ENCODE results near the gene MORN1.
"Not testable (repeated sequence)": the region's sequence is repeated elsewhere in the genome, so short reads cannot be mapped to it uniquely, and the experiment has no call there.

MORN1 gene

GRCh38 chr1:2299131-2299627, 92.2 kb downstream of the MORN1 start:
- H3K27ac ChIP-seq (ENCODE audit: low read depth, low read length) = no peak overlapping the region
- H3K4me1 ChIP-seq (ENCODE audit: control insufficient read depth, insufficient read depth, low read length, unreplicated experiment) = peaks cover 27% of the 10 kb centered on the region
- no peak overlapping the region for H3K4me3 ChIP-seq (ENCODE audit: low read depth, low read length)
- H3K36me3 ChIP-seq (ENCODE audit: insufficient read depth, low read length) = no peaks in the 10 kb centered on the region
- no peak overlapping the region for H2AFZ ChIP-seq (ENCODE audit: low read length, unreplicated experiment)
- H3K27me3 ChIP-seq (ENCODE audit: insufficient read depth, low read length) = no peaks in the 10 kb centered on the region
- H3K79me2 ChIP-seq (ENCODE audit: control insufficient read depth, insufficient read depth, low read length, unreplicated experiment) = peaks cover 92% of the 10 kb centered on the region

GRCh38 chr1:2298685-2299084, 92.7 kb downstream of the MORN1 start:
- H3K36me3 ChIP-seq (ENCODE audit: insufficient read depth, low read length) = no peaks in the 10 kb centered on the region
- no peaks in the 10 kb centered on the region for H3K27me3 ChIP-seq (ENCODE audit: insufficient read depth, low read length)
- H3K4me3 ChIP-seq (ENCODE audit: low read depth, low read length) = no peak overlapping the region
- H2AFZ ChIP-seq (ENCODE audit: low read length, unreplicated experiment) = no peak overlapping the region
- peaks cover 32% of the 10 kb centered on the region for H3K4me1 ChIP-seq (ENCODE audit: control insufficient read depth, insufficient read depth, low read length, unreplicated experiment)
- H3K27ac ChIP-seq (ENCODE audit: low read depth, low read length) = no peak overlapping the region
- H3K79me2 ChIP-seq (ENCODE audit: control insufficient read depth, insufficient read depth, low read length, unreplicated experiment) = peaks cover 94% of the 10 kb centered on the region

GRCh38 chr1:2297246-2298011, 93.9 kb downstream of the MORN1 start:
- Histone ChIP-seq H3K4me3 (ENCODE audit: low read depth, low read length) (no peak overlapping the region), H3K27ac (ENCODE audit: low read depth, low read length) (no peak overlapping the region), H2AFZ (ENCODE audit: low read length, unreplicated experiment) (no peak overlapping the region), H3K4me1 (ENCODE audit: control insufficient read depth, insufficient read depth, low read length, unreplicated experiment) (peaks cover 38% of the 10 kb centered on the region), H3K27me3 (ENCODE audit: insufficient read depth, low read length) (no peaks in the 10 kb centered on the region), H3K36me3 (ENCODE audit: insufficient read depth, low read length) (no peaks in the 10 kb centered on the region), H3K79me2 (ENCODE audit: control insufficient read depth, insufficient read depth, low read length, unreplicated experiment) (peaks cover 99% of the 10 kb centered on the region)

GRCh38 chr1:2296614-2297013, 94.7 kb downstream of the MORN1 start:
- Histone ChIP-seq H3K4me1 (ENCODE audit: control insufficient read depth, insufficient read depth, low read length, unreplicated experiment) (peaks cover 46% of the 10 kb centered on the region), H3K27ac (ENCODE audit: low read depth, low read length) (no peak overlapping the region), H3K79me2 (ENCODE audit: control insufficient read depth, insufficient read depth, low read length, unreplicated experiment) (peaks cover 100% of the 10 kb centered on the region), H3K36me3 (ENCODE audit: insufficient read depth, low read length) (no peaks in the 10 kb centered on the region), H2AFZ (ENCODE audit: low read length, unreplicated experiment) (no peak overlapping the region), H3K4me3 (ENCODE audit: low read depth, low read length) (no peak overlapping the region), H3K27me3 (ENCODE audit: insufficient read depth, low read length) (no peaks in the 10 kb centered on the region)

GRCh38 chr1:2296211-2296610, 95.1 kb downstream of the MORN1 start:
- H3K36me3 ChIP-seq (ENCODE audit: insufficient read depth, low read length); H3K27me3 ChIP-seq (ENCODE audit: insufficient read depth, low read length); H3K27ac ChIP-seq (ENCODE audit: low read depth, low read length); H3K4me3 ChIP-seq (ENCODE audit: low read depth, low read length); H2AFZ ChIP-seq (ENCODE audit: low read length, unreplicated experiment): not testable (repeated sequence)
- peaks cover 98% of the 10 kb centered on the region for H3K79me2 ChIP-seq (ENCODE audit: control insufficient read depth, insufficient read depth, low read length, unreplicated experiment)
- H3K4me1 ChIP-seq (ENCODE audit: control insufficient read depth, insufficient read depth, low read length, unreplicated experiment) = peaks cover 50% of the 10 kb centered on the region

GRCh38 chr1:2295526-2295925, 95.8 kb downstream of the MORN1 start:
- H3K79me2 ChIP-seq (ENCODE audit: control insufficient read depth, insufficient read depth, low read length, unreplicated experiment) = peaks cover 91% of the 10 kb centered on the region
- no peaks in the 10 kb centered on the region for H3K36me3 ChIP-seq (ENCODE audit: insufficient read depth, low read length)
- no peak overlapping the region for H3K27ac ChIP-seq (ENCODE audit: low read depth, low read length)
- H2AFZ ChIP-seq (ENCODE audit: low read length, unreplicated experiment) = no peak overlapping the region
- no peak overlapping the region for H3K4me3 ChIP-seq (ENCODE audit: low read depth, low read length)
- no peaks in the 10 kb centered on the region for H3K27me3 ChIP-seq (ENCODE audit: insufficient read depth, low read length)
- H3K4me1 ChIP-seq (ENCODE audit: control insufficient read depth, insufficient read depth, low read length, unreplicated experiment) = peaks cover 47% of the 10 kb centered on the region

- Histone ChIP-seq H3K4me1 (ENCODE audit: control insufficient read depth, insufficient read depth, low read length, unreplicated experiment) (peaks cover 47% of the 10 kb centered on the region), H2AFZ (ENCODE audit: low read length, unreplicated experiment) (no peak overlapping the region), H3K4me3 (ENCODE audit: low read depth, low read length) (no peak overlapping the region), H3K79me2 (ENCODE audit: control insufficient read depth, insufficient read depth, low read length, unreplicated experiment) (peaks cover 90% of the 10 kb centered on the region), H3K27me3 (ENCODE audit: insufficient read depth, low read length) (no peaks in the 10 kb centered on the region), H3K27ac (ENCODE audit: low read depth, low read length) (no peak overlapping the region), H3K36me3 (ENCODE audit: insufficient read depth, low read length) (no peaks in the 10 kb centered on the region)
Measured at GRCh38 chr1:2294725-2295078, 96.7 kb downstream of the MORN1 start.

GRCh38 chr1:2294033-2294724, 97.2 kb downstream of the MORN1 start:
- Histone ChIP-seq H3K27me3 (ENCODE audit: insufficient read depth, low read length) (no peaks in the 10 kb centered on the region), H3K4me1 (ENCODE audit: control insufficient read depth, insufficient read depth, low read length, unreplicated experiment) (peaks cover 45% of the 10 kb centered on the region), H3K27ac (ENCODE audit: low read depth, low read length) (no peak overlapping the region), H3K36me3 (ENCODE audit: insufficient read depth, low read length) (no peaks in the 10 kb centered on the region), H2AFZ (ENCODE audit: low read length, unreplicated experiment) (no peak overlapping the region), H3K4me3 (ENCODE audit: low read depth, low read length) (no peak overlapping the region), H3K79me2 (ENCODE audit: control insufficient read depth, insufficient read depth, low read length, unreplicated experiment) (peaks cover 88% of the 10 kb centered on the region)

GRCh38 chr1:2292725-2293450, 98.5 kb downstream of the MORN1 start:
- no peak overlapping the region for H3K4me3 ChIP-seq (ENCODE audit: low read depth, low read length)
- no peak overlapping the region for H2AFZ ChIP-seq (ENCODE audit: low read length, unreplicated experiment)
- peaks cover 45% of the 10 kb centered on the region for H3K4me1 ChIP-seq (ENCODE audit: control insufficient read depth, insufficient read depth, low read length, unreplicated experiment)
- no peaks in the 10 kb centered on the region for H3K27me3 ChIP-seq (ENCODE audit: insufficient read depth, low read length)
- no peak overlapping the region for H3K27ac ChIP-seq (ENCODE audit: low read depth, low read length)
- peaks cover 86% of the 10 kb centered on the region for H3K79me2 ChIP-seq (ENCODE audit: control insufficient read depth, insufficient read depth, low read length, unreplicated experiment)
- H3K36me3 ChIP-seq (ENCODE audit: insufficient read depth, low read length) = no peaks in the 10 kb centered on the region

GRCh38 chr1:2291577-2291976, 99.8 kb downstream of the MORN1 start:
- H3K27ac ChIP-seq (ENCODE audit: low read depth, low read length) = peak overlapping the region; percentile 76
- H3K79me2 ChIP-seq (ENCODE audit: control insufficient read depth, insufficient read depth, low read length, unreplicated experiment) = peaks cover 82% of the 10 kb centered on the region
- H3K4me3 ChIP-seq (ENCODE audit: low read depth, low read length) = peak overlapping the region; percentile 73
- peaks cover 45% of the 10 kb centered on the region for H3K4me1 ChIP-seq (ENCODE audit: control insufficient read depth, insufficient read depth, low read length, unreplicated experiment)
- no peaks in the 10 kb centered on the region for H3K27me3 ChIP-seq (ENCODE audit: insufficient read depth, low read length)
- H2AFZ ChIP-seq (ENCODE audit: low read length, unreplicated experiment) = no peak overlapping the region
- no peaks in the 10 kb centered on the region for H3K36me3 ChIP-seq (ENCODE audit: insufficient read depth, low read length)
